Keratinocyte (primary cell): ENCODE measurements around the gene NANOS2. TPM values are rescaled to one million over a fixed set of nuclear protein-coding genes. Genes with fewer than 3 reads are reported as not detected.

ENCODE experiments used
- DNase-seq: peaks from one replicate; pipeline ENCODE4 v3.0.0-alpha.2; 2011; ENCODE audit warnings: low read depth, missing footprints, low spot score
- FAIRE-seq: peaks from 2 replicates; lab custom pipeline; 2011; peaks lifted over from hg19 to GRCh38; lab: Jason Lieb, UNC
- H2AFZ ChIP-seq: 2 replicates; pipeline ENCODE4 v1.6.0; 2012; ENCODE audit warnings: low read length, control low read depth, inconsistent platforms; ENCODE audit not compliant: control insufficient read depth
- H3K27ac ChIP-seq: 2 replicates; pipeline ENCODE4 v1.5.1; 2011; ENCODE audit warnings: low read length; ENCODE audit not compliant: control insufficient read depth, insufficient read depth
- H3K27me3 ChIP-seq: 3 replicates; pipeline ENCODE4 v1.6.0; 2011; ENCODE audit warnings: low read length; ENCODE audit not compliant: control insufficient read depth, insufficient read depth; ENCODE audit errors: extremely low read depth
- H3K36me3 ChIP-seq, 2 experiments: 2 replicates in 1 of 2; 3 replicates in 1 of 2; pipeline ENCODE4 v1.5.1; 2011; ENCODE audit warnings: low read length in 2 of 2, mild to moderate bottlenecking in 1 of 2; ENCODE audit not compliant: control insufficient read depth in 2 of 2, insufficient read depth in 2 of 2; ENCODE audit errors: extremely low read depth in 1 of 2
- H3K4me1 ChIP-seq: 3 replicates; pipeline ENCODE4 v1.5.1; 2011; ENCODE audit warnings: low read length; ENCODE audit not compliant: control insufficient read depth, insufficient read depth; ENCODE audit errors: extremely low read depth
- H3K4me2 ChIP-seq: 3 replicates; pipeline ENCODE4 v1.6.0; 2011; ENCODE audit warnings: low read depth, low read length; ENCODE audit not compliant: control insufficient read depth, insufficient read depth; ENCODE audit errors: extremely low read depth
- H3K4me3 ChIP-seq, 3 experiments: fragments of 200-600 bp in 1 of 3; sonication (generic) in 1 of 3; 2 replicates in 2 of 3; 3 replicates in 1 of 3; pipeline ENCODE4 v1.5.1; 2011 to 2016; ENCODE audit warnings: low read length in 3 of 3, mild to moderate bottlenecking in 3 of 3, control low read depth in 2 of 3, inconsistent platforms in 1 of 3, low read depth in 1 of 3, mixed read lengths in 1 of 3, mixed run types in 1 of 3, moderate library complexity in 1 of 3; ENCODE audit not compliant: control insufficient read depth in 2 of 3, insufficient read depth in 2 of 3; ENCODE audit errors: extremely low read depth in 1 of 3
- H3K79me2 ChIP-seq: 2 replicates; pipeline ENCODE4 v1.6.0; 2012; ENCODE audit warnings: low read length; ENCODE audit not compliant: control insufficient read depth, insufficient read depth
- H3K9ac ChIP-seq: 3 replicates; pipeline ENCODE4 v1.6.0; 2011; ENCODE audit warnings: low read length; ENCODE audit not compliant: control insufficient read depth, insufficient read depth; ENCODE audit errors: extremely low read depth
- H3K9me1 ChIP-seq: 3 replicates; pipeline ENCODE4 v1.6.0; 2011; ENCODE audit warnings: low read length; ENCODE audit not compliant: control insufficient read depth, insufficient read depth; ENCODE audit errors: extremely low read depth
- H3K9me3 ChIP-seq: 2 replicates; pipeline ENCODE4 v1.5.1; 2012; ENCODE audit warnings: low read depth, low read length; ENCODE audit not compliant: control insufficient read depth
- H4K20me1 ChIP-seq: 3 replicates; pipeline ENCODE4 v1.6.0; 2011; ENCODE audit warnings: low read length; ENCODE audit not compliant: control insufficient read depth, insufficient read depth; ENCODE audit errors: extremely low read depth
- CTCF ChIP-seq, 3 experiments: IDR thresholded peaks in 1 of 3; conservative IDR thresholded peaks in 1 of 3; optimal IDR thresholded peaks in 1 of 3; 2 replicates in 2 of 3; 3 replicates in 1 of 3; pipeline versions ENCODE3 to v1.5.1; 2011; ENCODE audit warnings: low read length in 3 of 3, mild to moderate bottlenecking in 3 of 3, moderate library complexity in 2 of 3, control low read depth in 1 of 3, inconsistent platforms in 1 of 3; ENCODE audit not compliant: insufficient read depth in 2 of 3; ENCODE audit errors: extremely low read depth in 1 of 3
- EZH2 ChIP-seq: IDR thresholded peaks from one replicate; pipeline ENCODE4 v1.6.1; 2012; ENCODE audit warnings: inconsistent platforms, mild to moderate bottlenecking, low read length, moderate library complexity
- dilution Hi-C: fragments of 300-500 bp; cut with MboI; formaldehyde crosslinking; loops from one replicate; pipeline ENCODE4 v1.7.0; 2020; ENCODE audit warnings: low sequenced_read_pairs; ENCODE audit not compliant: extremely low pct_ligation_motif_present
- polyA plus RNA-seq, 5 experiments: library from polyadenylated mRNA; depleted of rRNA in 3 of 5; stranded (reverse) in 3 of 5; stranded (forward) in 1 of 5; unstranded in 1 of 5; fragments of >200 nt; gene quantifications; 1 replicate in 1 of 5; 2 replicates in 3 of 5; 3 replicates in 1 of 5; pipeline versions ENCODE4 v1.2.1 to v1.2.3, GENCODE V29; 2011 to 2012; ENCODE audit warnings: missing spikeins in 2 of 5, low read depth in 1 of 5, low replicate concordance in 1 of 5

Gene NANOS2
- polyA plus RNA-seq, 1 donor (not counting 4 experiments of a cell fraction or from before 2014, with no cell fraction given), result not detected

DNA sequence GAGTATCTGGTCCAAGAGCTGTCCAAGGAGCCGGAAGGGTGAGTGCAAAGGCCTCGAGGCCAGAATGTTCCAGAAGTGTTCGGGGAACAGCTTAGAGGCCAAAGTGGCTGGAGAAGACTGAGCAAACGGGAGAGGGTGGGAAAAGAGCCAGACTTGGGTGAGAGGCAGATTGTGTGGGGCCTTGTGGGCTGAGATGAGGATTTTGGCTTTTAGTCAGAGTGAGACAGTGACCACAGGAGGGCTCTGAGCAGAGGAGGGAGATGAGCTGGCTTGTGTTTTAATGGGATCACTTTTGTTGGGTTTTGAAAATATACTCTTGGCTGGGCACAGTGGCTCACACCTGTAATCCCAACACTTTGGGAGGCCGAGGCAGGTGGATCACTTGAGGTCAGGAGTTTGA, 5.6 kb downstream of the NANOS2 start:
- Histone ChIP-seq H3K36me3 (no peaks in the 10 kb centered on the region), H3K9ac (no peak overlapping the region), H3K27ac (no peak overlapping the region), H3K4me3 (no peak overlapping the region), H3K79me2 (no peaks in the 10 kb centered on the region), H2AFZ (no peak overlapping the region), H3K4me2 (no peak overlapping the region), H3K9me1 (no peaks in the 10 kb centered on the region), H3K4me1 (no peaks in the 10 kb centered on the region), H4K20me1 (no peaks in the 10 kb centered on the region), H3K9me3 (no peaks in the 10 kb centered on the region), H3K27me3 (peaks cover 6% of the 10 kb centered on the region)
- TF ChIP-seq EZH2 (no peak), CTCF (optimal IDR thresholded peaks at IDR 0.05 in 1 of 3, IDR thresholded peaks at IDR 0.05 in 1 of 3, conservative IDR thresholded peaks at IDR 0.05 in 1 of 3; ENCODE audit: extremely low read depth in 1 of 3, insufficient read depth in 2 of 3, low read length in 3 of 3) (peak in 1 of 3 experiments; percentile 57)
- dilution Hi-C loops, result no loop called here
- no peak for FAIRE-seq
- no peak for DNase-seq

DNA sequence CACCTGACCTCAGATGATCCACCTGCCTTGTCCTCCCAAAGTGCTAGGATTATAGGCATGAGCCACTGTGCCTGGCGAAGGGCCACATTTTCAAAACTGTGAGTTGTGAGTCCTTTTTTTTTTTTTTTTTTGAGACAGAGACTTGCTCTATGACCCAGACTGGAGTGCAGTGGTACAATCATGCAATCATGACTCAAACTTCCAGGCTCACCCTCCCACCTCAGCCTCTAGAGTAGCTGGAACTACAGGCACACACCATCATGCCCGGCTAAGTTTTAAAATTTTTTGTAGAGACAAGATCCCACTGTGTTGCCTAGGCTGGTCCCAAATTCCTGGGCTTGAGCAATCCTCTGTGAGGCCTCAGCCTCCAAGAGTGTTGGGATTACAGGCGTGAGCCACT, 8.4 kb downstream of the NANOS2 start:
- Histone ChIP-seq H3K27ac (no peak overlapping the region), H3K36me3 (no peaks in the 10 kb centered on the region), H3K4me1 (peaks cover 6% of the 10 kb centered on the region), H3K9me3 (no peaks in the 10 kb centered on the region), H3K9me1 (no peaks in the 10 kb centered on the region), H2AFZ (no peak overlapping the region), H3K4me3 (no peak overlapping the region), H3K27me3 (peaks cover 6% of the 10 kb centered on the region), H4K20me1 (no peaks in the 10 kb centered on the region), H3K4me2 (no peak overlapping the region), H3K9ac (no peak overlapping the region), H3K79me2 (no peaks in the 10 kb centered on the region)
- TF ChIP-seq EZH2 (no peak), CTCF (optimal IDR thresholded peaks at IDR 0.05 in 1 of 3, IDR thresholded peaks at IDR 0.05 in 1 of 3, conservative IDR thresholded peaks at IDR 0.05 in 1 of 3; ENCODE audit: extremely low read depth in 1 of 3, insufficient read depth in 2 of 3, low read length in 3 of 3) (no peak)
- DNase-seq (no peak), FAIRE-seq (no peak)
- dilution Hi-C loops, result no loop called here
